ENCODE measurements around the gene IGFBP5. TPM values are rescaled to one million over a fixed set of nuclear protein-coding genes. Genes with fewer than 3 reads are reported as not detected.
A peak's percentile ranks its signal among the peaks of the same experiment; 100 is the strongest.

IGFBP5 gene
- total and polyA plus RNA-seq, 9 of the 15 experiments (the other 6 are each of a cell fraction or from before 2014, with no cell fraction given), result 0.01 to 1.9 (median 0.03) TPM; not detected in 6

GRCh38 chr2:216685327-216685875 is 9.9 kb downstream of the IGFBP5 start (continued):
- TF ChIP-seq ETV6 (IDR thresholded peaks at IDR 0.05; ENCODE audit: borderline replicate concordance in 1 of 2, low read depth in 2 of 2, low read length in 1 of 2) (no peak), ETV6 (CRISPR knock-in tag; IDR thresholded peaks at IDR 0.05; ENCODE audit: borderline replicate concordance) (no peak), ZNF347 (CRISPR knock-in tag; IDR thresholded peaks at IDR 0.05; ENCODE audit: low read depth) (no peak), ZNF197 (CRISPR knock-in tag; IDR thresholded peaks at IDR 0.05; ENCODE audit: low read depth) (no peak), GTF2F1 (IDR thresholded peaks at IDR 0.05; ENCODE audit: low read depth, low read length) (no peak), SIN3A (IDR thresholded peaks at IDR 0.05; ENCODE audit: borderline replicate concordance in 2 of 2, control insufficient read depth in 1 of 2, low read depth in 2 of 2, low read length in 2 of 2) (no peak), PPARD (CRISPR knock-in tag; IDR thresholded peaks at IDR 0.05) (no peak), CHD2 (IDR thresholded peaks at IDR 0.05; ENCODE audit: low read depth, low read length) (no peak)

DNA sequence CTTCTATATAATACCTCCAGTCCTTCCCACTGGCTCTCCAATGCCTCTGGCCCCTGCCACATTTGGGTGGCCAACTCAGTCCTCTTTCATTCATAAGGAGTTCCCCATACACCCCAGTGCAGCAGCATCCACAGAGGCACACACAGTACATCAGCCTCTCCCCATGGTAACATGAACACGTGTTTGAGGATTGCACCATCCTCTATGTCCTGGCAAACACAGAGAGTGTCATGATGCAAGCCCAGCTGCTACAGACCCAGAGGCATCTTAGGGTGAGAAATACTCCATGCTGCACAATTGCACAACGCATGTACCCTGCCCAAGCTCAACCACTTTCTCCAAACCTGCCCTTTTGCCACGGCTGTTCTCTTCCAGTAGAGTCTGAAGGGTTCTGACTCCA is 11.5 kb downstream of the IGFBP5 start:
- ChIA-PET POLR2A (no interaction called here), CTCF (ENCODE audit: low intra/inter-chr PET ratio) (no interaction called here)
- Histone ChIP-seq H4K20me1 (replicated peaks; ENCODE audit: control insufficient read depth, insufficient read depth, low read length) (no peaks in the 10 kb centered on the region), H3K36me3 (ENCODE audit: control insufficient read depth, insufficient read depth, low read length) (no peaks in the 10 kb centered on the region), H3K4me3 (no peak overlapping the region), H2AFZ (ENCODE audit: low read depth, low read length) (no peak overlapping the region), H3K27ac (ENCODE audit: extremely low read depth, low read depth, low read length) (no peak overlapping the region), H3K4me1 (replicated peaks in 1 of 2; ENCODE audit: control insufficient read depth in 2 of 2, insufficient read depth in 2 of 2, low read length in 2 of 2) (peaks cover 17% of the 10 kb centered on the region in 2 experiments), H3K79me2 (ENCODE audit: control insufficient read depth, insufficient read depth, low read length) (no peaks in the 10 kb centered on the region), H3K9ac (ENCODE audit: insufficient read depth in 1 of 2, low read depth in 2 of 2, low read length in 2 of 2) (no peak overlapping the region), H3K9me3 (replicated peaks; ENCODE audit: control insufficient read depth, insufficient read depth, low read depth, low read length) (no peaks in the 10 kb centered on the region), H3K27me3 (ENCODE audit: control insufficient read depth in 2 of 2, insufficient read depth in 2 of 2, low read length in 2 of 2) (no peaks in the 10 kb centered on the region), H3K4me2 (ENCODE audit: insufficient read depth, low read length) (no peak overlapping the region), H3K9me1 (ENCODE audit: control insufficient read depth, insufficient read depth, low read length) (no peaks in the 10 kb centered on the region)
- no peak for FAIRE-seq
- intact Hi-C loops (cut with micrococcal nuclease), result loop anchor here (5.0 kb wide), 3 partner anchors 483 to 1028 kb away; no protein-coding TSS in a partner anchor
- ATAC-seq, result no peak
- no peak for DNase-seq (ENCODE audit: extremely low read depth in 1 of 4, low spot score in 3 of 4)
- in situ Hi-C loops (cut with MboI), result loop anchor here (5.0 to 25.0 kb wide), 3 partner anchors 483 to 1028 kb away; no protein-coding TSS in a partner anchor
- BruUV-seq (replicated peaks), result no TSS peak
- 35% methylated on average over 3 of the region's 3 CpGs for WGBS (ENCODE audit: insufficient coverage, low coverage, missing lambda C conversion rate)
- TF ChIP-seq, protein P1, sequence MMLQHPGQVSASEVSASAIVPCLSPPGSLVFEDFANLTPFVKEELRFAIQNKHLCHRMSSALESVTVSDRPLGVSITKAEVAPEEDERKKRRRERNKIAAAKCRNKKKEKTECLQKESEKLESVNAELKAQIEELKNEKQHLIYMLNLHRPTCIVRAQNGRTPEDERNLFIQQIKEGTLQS (IDR thresholded peaks at IDR 0.05), result peak; percentile 37; the same call in 1 of the 2 replicates
- TF ChIP-seq, protein P1 (CRISPR knock-in tag; conservative IDR thresholded peaks at IDR 0.05), result no peak
- TF ChIP-seq, protein P2, sequence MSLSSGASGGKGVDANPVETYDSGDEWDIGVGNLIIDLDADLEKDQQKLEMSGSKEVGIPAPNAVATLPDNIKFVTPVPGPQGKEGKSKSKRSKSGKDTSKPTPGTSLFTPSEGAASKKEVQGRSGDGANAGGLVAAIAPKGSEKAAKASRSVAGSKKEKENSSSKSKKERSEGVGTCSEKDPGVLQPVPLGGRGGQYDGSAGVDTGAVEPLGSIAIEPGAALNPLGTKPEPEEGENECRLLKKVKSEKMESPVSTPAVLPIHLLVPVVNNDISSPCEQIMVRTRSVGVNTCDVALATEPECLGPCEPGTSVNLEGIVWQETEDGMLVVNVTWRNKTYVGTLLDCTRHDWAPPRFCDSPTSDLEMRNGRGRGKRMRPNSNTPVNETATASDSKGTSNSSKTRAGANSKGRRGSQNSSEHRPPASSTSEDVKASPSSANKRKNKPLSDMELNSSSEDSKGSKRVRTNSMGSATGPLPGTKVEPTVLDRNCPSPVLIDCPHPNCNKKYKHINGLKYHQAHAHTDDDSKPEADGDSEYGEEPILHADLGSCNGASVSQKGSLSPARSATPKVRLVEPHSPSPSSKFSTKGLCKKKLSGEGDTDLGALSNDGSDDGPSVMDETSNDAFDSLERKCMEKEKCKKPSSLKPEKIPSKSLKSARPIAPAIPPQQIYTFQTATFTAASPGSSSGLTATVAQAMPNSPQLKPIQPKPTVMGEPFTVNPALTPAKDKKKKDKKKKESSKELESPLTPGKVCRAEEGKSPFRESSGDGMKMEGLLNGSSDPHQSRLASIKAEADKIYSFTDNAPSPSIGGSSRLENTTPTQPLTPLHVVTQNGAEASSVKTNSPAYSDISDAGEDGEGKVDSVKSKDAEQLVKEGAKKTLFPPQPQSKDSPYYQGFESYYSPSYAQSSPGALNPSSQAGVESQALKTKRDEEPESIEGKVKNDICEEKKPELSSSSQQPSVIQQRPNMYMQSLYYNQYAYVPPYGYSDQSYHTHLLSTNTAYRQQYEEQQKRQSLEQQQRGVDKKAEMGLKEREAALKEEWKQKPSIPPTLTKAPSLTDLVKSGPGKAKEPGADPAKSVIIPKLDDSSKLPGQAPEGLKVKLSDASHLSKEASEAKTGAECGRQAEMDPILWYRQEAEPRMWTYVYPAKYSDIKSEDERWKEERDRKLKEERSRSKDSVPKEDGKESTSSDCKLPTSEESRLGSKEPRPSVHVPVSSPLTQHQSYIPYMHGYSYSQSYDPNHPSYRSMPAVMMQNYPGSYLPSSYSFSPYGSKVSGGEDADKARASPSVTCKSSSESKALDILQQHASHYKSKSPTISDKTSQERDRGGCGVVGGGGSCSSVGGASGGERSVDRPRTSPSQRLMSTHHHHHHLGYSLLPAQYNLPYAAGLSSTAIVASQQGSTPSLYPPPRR (CRISPR knock-in tag; IDR thresholded peaks at IDR 0.05; ENCODE audit: borderline replicate concordance), result no peak
- TF ChIP-seq CEBPB (tag; IDR thresholded peaks at IDR 0.05) (peak; percentile 72), CEBPG (CRISPR knock-in tag; IDR thresholded peaks at IDR 0.05) (no peak), CEBPG (tag; conservative IDR thresholded peaks at IDR 0.05 in 1 of 2, IDR thresholded peaks at IDR 0.05 in 1 of 2) (peak; percentile 68 to 69)

All from K562 (cell line).